ENCODE data around the gene NOMO2. TPM values are rescaled to one million over a fixed set of nuclear protein-coding genes. Genes with fewer than 3 reads are reported as not detected.
"Not testable (repeated sequence)": the region's sequence is repeated elsewhere in the genome, so short reads cannot be mapped to it uniquely, and the experiment has no call there.

Gene NOMO2
- total RNA-seq, 2 donors from 2014 or later = 163 to 238 TPM

GRCh38 chr16:18387767-18388166 lies 174.1 kb downstream of the NOMO2 start:
- ATAC-seq = peak in 1 of 2 donors; percentile 14
- DNase-seq; intact Hi-C loops (cut with DNase I): not testable (repeated sequence)

- intact Hi-C loops (cut with DNase I); DNase-seq; ATAC-seq: not testable (repeated sequence)
These were observed 175.4 kb downstream of the NOMO2 start for GRCh38 chr16:18386517-18386916.

DNA sequence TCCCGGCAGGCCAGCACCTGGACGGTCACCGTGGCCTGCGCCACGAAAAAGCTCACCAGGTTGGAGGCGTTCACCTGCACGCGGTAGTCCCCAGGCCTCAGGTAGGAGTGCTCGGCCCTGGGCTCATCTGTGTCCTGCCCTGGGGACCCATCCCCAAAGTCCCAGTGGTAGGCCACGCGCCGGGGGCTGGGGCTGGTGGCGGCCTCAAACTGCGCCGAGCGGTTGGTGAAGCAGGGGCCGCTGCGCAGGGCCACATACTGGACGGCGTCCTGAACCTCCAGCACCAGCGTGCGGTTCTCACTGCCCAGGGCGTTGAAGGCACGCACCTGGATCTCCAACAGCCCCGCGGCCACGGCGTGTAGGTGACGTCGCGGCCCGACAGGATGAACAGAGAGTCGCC lies 176.6 kb downstream of the NOMO2 start:
- peak in 1 of 2 donors; percentile 22 for ATAC-seq
- DNase-seq; intact Hi-C loops (cut with DNase I): not testable (repeated sequence)

DNA sequence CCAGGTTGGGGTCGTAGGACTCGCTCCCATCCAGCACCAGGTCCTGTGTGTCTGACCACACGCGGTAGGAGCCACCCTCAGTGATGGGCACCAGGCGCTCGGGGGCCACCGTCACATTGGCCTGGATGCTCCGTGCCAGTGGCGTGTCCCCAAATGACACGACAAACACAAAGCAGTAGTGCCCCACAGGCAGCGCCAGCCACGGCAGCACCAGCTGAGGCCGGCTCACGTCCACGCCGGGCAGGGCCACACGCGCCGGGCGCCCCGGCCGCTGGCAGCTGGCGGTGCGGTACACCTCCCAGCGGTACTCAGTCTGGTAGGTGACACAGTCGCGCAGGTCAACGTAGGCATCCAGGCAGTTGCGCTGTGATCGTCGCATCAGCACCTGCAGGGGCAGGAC lies 177.0 kb downstream of the NOMO2 start:
- DNase-seq; intact Hi-C loops (cut with DNase I): not testable (repeated sequence)
- ATAC-seq = peak in 1 of 2 donors; percentile 11

DNA sequence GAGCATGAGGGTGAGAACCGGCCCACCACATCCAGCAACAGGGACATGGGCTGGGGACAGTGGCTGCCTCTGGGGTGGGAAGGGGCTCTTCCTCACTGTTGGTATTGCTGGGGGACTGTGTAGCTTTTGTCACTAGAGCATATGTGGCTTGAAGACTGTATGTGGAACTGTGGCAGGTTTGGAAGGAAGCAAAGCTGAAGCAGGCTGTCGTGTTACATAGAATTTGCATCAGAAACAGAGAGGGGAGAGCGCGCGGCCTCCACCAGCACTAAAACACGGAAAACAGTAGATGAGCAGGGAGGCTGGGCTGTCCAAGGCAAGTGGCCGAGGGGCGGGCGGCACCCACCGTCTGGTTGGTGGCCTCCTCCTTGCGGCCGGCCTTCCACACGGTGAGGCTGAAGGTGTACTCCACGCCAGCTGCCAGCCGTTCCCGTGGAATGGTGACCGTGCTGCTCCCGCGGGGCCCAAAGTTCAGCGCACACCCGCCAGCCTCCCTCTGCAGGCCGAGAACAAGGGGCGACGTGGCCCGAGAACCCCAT lies 177.7 kb downstream of the NOMO2 start:
- ATAC-seq = peak in 1 of 2 donors; percentile 40
- DNase-seq; intact Hi-C loops (cut with DNase I): not testable (repeated sequence)

- DNase-seq = peak; percentile 2
- ATAC-seq; intact Hi-C loops (cut with DNase I): not testable (repeated sequence)
These were observed 179.2 kb downstream of the NOMO2 start for GRCh38 chr16:18382696-18383095.

Small RNA genes lying within 50 kb of the gene (microRNA-seq; reads per million reads assigned to microRNA genes)
- gene MIR3179-3 (0 reads per million in 2 donors), gene MIR3179-4 (0 reads per million in 2 donors), gene MIR3180-3 (0 reads per million in 2 donors), gene MIR3670-3 (0 reads per million in 2 donors), gene MIR3670-4 (0 reads per million in 2 donors), gene MIR6770-3 (0 reads per million in 2 donors)

Other genes with a start within 250 kb of the NOMO2 start
- gene NPIPA8, start 225.4 kb downstream of the NOMO2 start, total RNA-seq = under 1 TPM; 0.62 to 0.68 TPM
- gene RPS15A, start 228.2 kb upstream of the NOMO2 start, total RNA-seq = 100 to 1,000 TPM; 749 to 791 TPM
- 10 to 100 TPM; 37.0 to 39.8 TPM for gene ARL6IP1, start 239.5 kb upstream of the NOMO2 start, total RNA-seq